ENCODE data around the gene ERH.

The ERH gene

GRCh38 chr14:69337984-69338383, 60.1 kb downstream of the ERH start:
- in situ Hi-C loops (cut with MboI; ENCODE audit: low pct_unique_long_range_greater_than_20kb, low sequenced_read_pairs), result no loop called here
- DNase-seq, result no peak

DNA sequence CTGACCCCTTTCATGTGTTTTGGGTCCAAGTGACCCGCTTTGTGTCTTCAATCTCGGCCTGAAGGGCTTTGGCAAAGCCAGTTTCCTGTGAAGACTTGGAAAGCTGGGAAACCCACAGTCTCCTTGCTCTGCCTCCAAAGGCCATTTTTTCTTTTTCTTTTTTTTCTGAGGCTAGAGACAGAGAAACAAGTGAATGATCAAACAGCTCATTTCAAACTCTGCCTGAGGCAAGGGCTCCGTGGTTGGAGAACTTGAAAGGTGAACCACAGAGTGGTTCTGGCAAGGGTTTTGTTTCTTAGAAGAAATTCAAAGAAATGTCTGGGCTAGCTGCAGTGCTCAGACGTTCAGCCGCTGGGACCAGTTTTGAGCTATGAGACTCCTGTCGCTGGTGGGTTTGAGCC, 62.7 kb downstream of the ERH start:
- in situ Hi-C loops (cut with MboI; ENCODE audit: low pct_unique_long_range_greater_than_20kb, low sequenced_read_pairs), result no loop called here
- no peak for DNase-seq

- in situ Hi-C loops (cut with MboI; ENCODE audit: low pct_unique_long_range_greater_than_20kb, low sequenced_read_pairs), result no loop called here
- DNase-seq, result no peak
Measured at GRCh38 chr14:69334576-69334975, 63.5 kb downstream of the ERH start.

- in situ Hi-C loops (cut with MboI; ENCODE audit: low pct_unique_long_range_greater_than_20kb, low sequenced_read_pairs), result no loop called here
- no peak for DNase-seq
Measured at GRCh38 chr14:69333791-69334337, 64.2 kb downstream of the ERH start.

- DNase-seq, result no peak
- in situ Hi-C loops (cut with MboI; ENCODE audit: low pct_unique_long_range_greater_than_20kb, low sequenced_read_pairs), result no loop called here
Measured at GRCh38 chr14:69332782-69333395, 65.2 kb downstream of the ERH start.

GRCh38 chr14:69331206-69331605, 66.9 kb downstream of the ERH start:
- no peak for DNase-seq
- in situ Hi-C loops (cut with MboI; ENCODE audit: low pct_unique_long_range_greater_than_20kb, low sequenced_read_pairs), result no loop called here
